IMR-90 (cell line): ENCODE results near the gene ARPP21.

Experiments
- BHLHE40 ChIP-seq: fragments of 150-350 bp; IDR thresholded peaks from 2 replicates; pipeline ENCODE4 v1.6.1; 2016; ENCODE audit warnings: mild to moderate bottlenecking, low read depth, low read length
- CTCF ChIP-seq: conservative IDR thresholded peaks from 2 replicates; pipeline ENCODE4 v1.5.1; 2012; ENCODE audit warnings: mild to moderate bottlenecking, low read depth, low read length, improper control_type of control experiment
- MAFK ChIP-seq: IDR thresholded peaks from 2 replicates; pipeline ENCODE4 v1.6.1; 2012; ENCODE audit warnings: low read depth, low read length, improper control_type of control experiment
- MXI1 ChIP-seq: IDR thresholded peaks from 2 replicates; pipeline ENCODE4 v1.6.1; 2012; ENCODE audit warnings: low read depth, mild to moderate bottlenecking, low read length, moderate library complexity, borderline replicate concordance
- NFE2L2 ChIP-seq: fragments of 150-350 bp; IDR thresholded peaks from 2 replicates; pipeline ENCODE4 v1.6.1; 2016; ENCODE audit warnings: low read depth, mild to moderate bottlenecking, low read length
- POLR2A ChIP-seq: IDR thresholded peaks from 2 replicates; pipeline ENCODE4 v1.6.1; 2012; ENCODE audit warnings: mild to moderate bottlenecking, low read depth, low read length
- RAD21 ChIP-seq: IDR thresholded peaks from 2 replicates; pipeline ENCODE4 v1.6.1; 2012; ENCODE audit warnings: low read length, improper control_type of control experiment
- RCOR1 ChIP-seq: IDR thresholded peaks from 2 replicates; pipeline ENCODE4 v1.6.1; 2012; ENCODE audit warnings: mild to moderate bottlenecking, low read length, improper control_type of control experiment; ENCODE audit not compliant: insufficient replicate concordance
- RFX5 ChIP-seq: IDR thresholded peaks from 2 replicates; pipeline ENCODE4 v1.8.0; 2012; ENCODE audit warnings: low read depth, mild to moderate bottlenecking, low read length, moderate library complexity
- SMC3 ChIP-seq: fragments of 150-350 bp; IDR thresholded peaks from 2 replicates; pipeline ENCODE4 v1.6.1; 2016; ENCODE audit warnings: low read depth, mild to moderate bottlenecking, antibody characterized with exemption, low read length, moderate library complexity
- TF ChIP-seq, protein P1 (sequence below): fragments of 150-350 bp; IDR thresholded peaks from 2 replicates; pipeline ENCODE4 v1.6.1; 2016; ENCODE audit warnings: low read depth, mild to moderate bottlenecking, low read length, moderate library complexity, borderline replicate concordance

DNA sequence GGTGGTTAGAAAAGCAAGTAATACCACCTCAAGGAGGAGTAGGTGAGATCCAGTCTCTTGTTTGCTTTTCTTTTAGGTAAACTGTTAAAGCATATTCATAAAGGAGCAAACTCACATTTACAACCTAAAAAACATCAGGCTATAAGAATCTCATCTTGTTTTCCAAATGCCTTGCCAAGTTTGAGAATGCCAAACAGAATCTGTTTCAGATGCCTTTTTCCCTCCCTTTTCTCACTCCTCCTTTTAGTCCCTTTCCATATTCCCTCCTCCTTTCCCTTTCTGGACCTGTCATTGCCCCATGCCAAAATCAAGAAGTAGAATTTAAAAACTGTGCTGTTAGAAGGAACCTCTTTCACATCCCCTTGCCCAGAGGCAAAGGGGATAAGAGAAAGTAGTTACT lies 140.3 kb downstream of the ARPP21 start:
- no peak for TF ChIP-seq NFE2L2
- no peak for TF ChIP-seq CTCF
- TF ChIP-seq RCOR1: no peak
- no peak for TF ChIP-seq SMC3
- no peak for TF ChIP-seq POLR2A
- TF ChIP-seq, protein P1, sequence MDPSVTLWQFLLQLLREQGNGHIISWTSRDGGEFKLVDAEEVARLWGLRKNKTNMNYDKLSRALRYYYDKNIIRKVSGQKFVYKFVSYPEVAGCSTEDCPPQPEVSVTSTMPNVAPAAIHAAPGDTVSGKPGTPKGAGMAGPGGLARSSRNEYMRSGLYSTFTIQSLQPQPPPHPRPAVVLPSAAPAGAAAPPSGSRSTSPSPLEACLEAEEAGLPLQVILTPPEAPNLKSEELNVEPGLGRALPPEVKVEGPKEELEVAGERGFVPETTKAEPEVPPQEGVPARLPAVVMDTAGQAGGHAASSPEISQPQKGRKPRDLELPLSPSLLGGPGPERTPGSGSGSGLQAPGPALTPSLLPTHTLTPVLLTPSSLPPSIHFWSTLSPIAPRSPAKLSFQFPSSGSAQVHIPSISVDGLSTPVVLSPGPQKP: no peak
- TF ChIP-seq RFX5: no peak
- no peak for TF ChIP-seq RAD21
- no peak for TF ChIP-seq MXI1
- TF ChIP-seq MAFK: no peak
- no peak for TF ChIP-seq BHLHE40
